ENCODE results near the gene BLOC1S4. TPM values are rescaled to one million over a fixed set of nuclear protein-coding genes. Genes with fewer than 3 reads are reported as not detected.
A peak's percentile ranks its signal among the peaks of the same experiment; 100 is the strongest.

Gene BLOC1S4
- total RNA-seq, 6 experiments from 2014 or later: 12.7 to 19.0 (median 14.2) TPM

GRCh38 chr4:6706173-6706572 is 9.8 kb upstream of the BLOC1S4 start:
- Mint-ChIP-seq H3K4me1 (ENCODE audit: low read depth) (peaks cover 64% of the 10 kb centered on the region), H3K36me3 (ENCODE audit: low read depth) (peaks cover 71% of the 10 kb centered on the region), H3K27ac (no peak overlapping the region), H3K4me3 (no peak overlapping the region), H3K9me3 (peaks cover 23% of the 10 kb centered on the region), H3K27me3 (ENCODE audit: insufficient read depth) (peaks cover 2% of the 10 kb centered on the region)
- no peak for DNase-seq
- TF ChIP-seq CTCF (IDR thresholded peaks at IDR 0.05): no peak

- 0 out of 2 replicates have a peak, but pooled peaks have one; percentile 14 for TF ChIP-seq CTCF (IDR thresholded peaks at IDR 0.05)
- peaks cover 63% of the 10 kb centered on the region for H3K36me3 Mint-ChIP-seq (ENCODE audit: low read depth)
Observed at GRCh38 chr4:6709230-6710114, 6.5 kb upstream of the BLOC1S4 start, which contains the start of gene MRFAP1L1. Gene MRFAP1L1, minus strand, starts transcription at chr4:6709865. Its CDS starts 236 bp downstream, at chr4:6709629.

GRCh38 chr4:6710282-6710681 is 5.7 kb upstream of the BLOC1S4 start:
- Mint-ChIP-seq H3K4me3 (peak overlapping the region; percentile 100), H3K36me3 (ENCODE audit: low read depth) (peaks cover 55% of the 10 kb centered on the region), H3K4me1 (ENCODE audit: low read depth) (peaks cover 45% of the 10 kb centered on the region), H3K27me3 (ENCODE audit: insufficient read depth) (peaks cover 5% of the 10 kb centered on the region), H3K27ac (peak overlapping the region; percentile 94), H3K9me3 (peaks cover 23% of the 10 kb centered on the region)
- TF ChIP-seq CTCF (IDR thresholded peaks at IDR 0.05): no peak
- DNase-seq: no peak

More at GRCh38 chr4:6709230-6710114, 6.5 kb upstream of the BLOC1S4 start, which contains the start of gene MRFAP1L1:
- DNase-seq: peak; percentile 95
- Mint-ChIP-seq H3K4me3 (peak within 1 kb of the TSS; percentile 100), H3K4me1 (ENCODE audit: low read depth) (peaks cover 53% of the 10 kb centered on the region), H3K9me3 (peaks cover 23% of the 10 kb centered on the region), H3K27me3 (ENCODE audit: insufficient read depth) (peaks cover 5% of the 10 kb centered on the region), H3K27ac (peak within 1 kb of the TSS; percentile 94)

- Mint-ChIP-seq H3K36me3 (ENCODE audit: low read depth) (peaks cover 50% of the 10 kb centered on the region), H3K27me3 (ENCODE audit: insufficient read depth) (peaks cover 5% of the 10 kb centered on the region), H3K4me3 (no peak overlapping the region), H3K9me3 (peaks cover 23% of the 10 kb centered on the region), H3K27ac (no peak overlapping the region), H3K4me1 (ENCODE audit: low read depth) (peaks cover 48% of the 10 kb centered on the region)
- TF ChIP-seq CTCF (IDR thresholded peaks at IDR 0.05): no peak
- no peak for DNase-seq
Observed at GRCh38 chr4:6710996-6711395, 5.0 kb upstream of the BLOC1S4 start.

- DNase-seq: no peak
- no peak for TF ChIP-seq CTCF (IDR thresholded peaks at IDR 0.05)
- Mint-ChIP-seq H3K4me3 (no peak overlapping the region), H3K4me1 (ENCODE audit: low read depth) (peaks cover 28% of the 10 kb centered on the region), H3K27ac (no peak overlapping the region), H3K27me3 (ENCODE audit: insufficient read depth) (peaks cover 5% of the 10 kb centered on the region), H3K36me3 (ENCODE audit: low read depth) (peaks cover 17% of the 10 kb centered on the region), H3K9me3 (peaks cover 14% of the 10 kb centered on the region)
Observed at GRCh38 chr4:6714954-6715353, 1.0 kb upstream of the BLOC1S4 start.

All from HFFc6 (cell line).